GDM1 (cell line): ENCODE results near the gene TOPBP1.
"Not testable (repeated sequence)": the region's sequence is repeated elsewhere in the genome, so short reads cannot be mapped to it uniquely, and the experiment has no call there.

Source experiments
- DNase-seq: peaks from one replicate; lab custom pipeline; 2025; lab: John Stamatoyannopoulos, UW

TOPBP1 gene

DNA sequence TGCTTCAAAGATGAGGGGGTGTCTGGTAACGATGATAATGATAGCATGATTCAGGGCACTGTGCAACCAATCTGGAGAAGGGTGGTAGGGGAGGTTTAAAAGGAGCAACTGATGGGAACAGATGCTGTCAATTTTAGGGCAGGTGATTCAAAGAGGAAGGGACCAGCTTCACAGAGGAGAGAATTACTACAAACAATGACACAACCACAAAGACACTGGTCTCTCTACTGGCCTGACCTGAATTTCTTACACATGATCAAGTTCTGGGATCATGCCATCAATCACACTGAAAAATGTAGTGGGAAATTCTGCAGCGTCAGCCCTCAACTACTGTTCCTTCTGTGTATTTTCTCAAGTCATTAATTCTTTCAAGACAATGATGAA is 90.8 kb downstream of the TOPBP1 start:
- no peak for DNase-seq

DNA sequence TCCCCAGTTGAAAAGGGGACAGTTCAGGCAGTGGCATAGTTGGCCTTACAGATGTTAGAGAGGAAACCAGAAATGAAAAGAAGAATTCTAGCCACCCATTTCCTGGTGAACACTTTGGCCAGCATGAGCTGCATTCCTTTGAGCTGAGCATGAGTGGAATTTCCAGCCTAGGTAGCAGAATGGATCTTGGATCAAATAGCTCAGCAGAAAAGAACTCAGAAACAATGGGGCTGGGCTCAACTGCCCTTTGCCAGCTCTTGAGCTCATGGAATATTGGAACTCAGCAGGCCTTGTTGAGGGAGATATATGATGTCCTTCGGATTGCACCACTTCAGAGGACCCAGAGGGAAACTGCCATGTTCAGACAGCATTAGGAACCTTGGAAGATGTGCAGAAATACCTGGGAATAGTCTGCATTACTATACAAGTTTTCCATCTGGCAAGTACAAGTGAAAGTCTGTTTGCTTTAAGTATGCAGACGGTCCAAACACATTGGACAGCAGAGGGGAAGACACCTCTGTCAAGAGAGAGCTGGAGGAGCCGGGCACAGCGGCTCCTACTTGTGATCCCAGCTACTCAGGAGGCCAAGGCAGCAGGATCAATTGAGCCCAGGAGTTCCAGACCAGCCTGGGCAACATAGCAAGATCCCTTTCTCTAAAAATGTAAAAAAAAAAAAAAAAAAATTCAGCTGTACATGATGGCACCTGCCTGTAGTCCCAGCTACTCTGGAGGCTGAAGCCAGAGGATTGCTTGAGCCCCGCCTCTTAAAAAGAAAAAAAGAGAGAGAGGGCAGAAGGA is 91.4 kb downstream of the TOPBP1 start:
- no peak for DNase-seq

GRCh38 chr3:133568294-133569014 is 93.3 kb downstream of the TOPBP1 start:
- DNase-seq: no peak

GRCh38 chr3:133563816-133564215 is 97.9 kb downstream of the TOPBP1 start:
- DNase-seq: no peak

DNA sequence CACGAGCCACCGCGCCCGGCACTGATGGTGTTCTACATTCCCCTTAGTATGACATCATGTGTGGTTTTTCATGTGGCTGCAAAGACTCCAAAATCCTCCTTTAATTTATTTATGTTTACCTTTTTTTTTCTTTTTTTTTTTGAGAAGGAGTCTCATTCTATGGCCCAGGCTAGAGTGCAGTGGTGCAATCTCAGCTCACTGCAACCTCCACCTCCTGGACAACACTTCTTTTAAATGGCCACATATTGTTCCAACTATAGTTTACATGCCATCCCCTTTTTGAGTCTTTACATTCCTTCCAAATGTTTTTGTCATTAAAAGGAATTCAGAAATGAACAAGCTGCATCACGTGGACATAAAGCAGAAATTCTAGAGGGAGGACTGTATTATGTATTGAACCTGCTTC is 98.6 kb downstream of the TOPBP1 start:
- no peak for DNase-seq

DNA sequence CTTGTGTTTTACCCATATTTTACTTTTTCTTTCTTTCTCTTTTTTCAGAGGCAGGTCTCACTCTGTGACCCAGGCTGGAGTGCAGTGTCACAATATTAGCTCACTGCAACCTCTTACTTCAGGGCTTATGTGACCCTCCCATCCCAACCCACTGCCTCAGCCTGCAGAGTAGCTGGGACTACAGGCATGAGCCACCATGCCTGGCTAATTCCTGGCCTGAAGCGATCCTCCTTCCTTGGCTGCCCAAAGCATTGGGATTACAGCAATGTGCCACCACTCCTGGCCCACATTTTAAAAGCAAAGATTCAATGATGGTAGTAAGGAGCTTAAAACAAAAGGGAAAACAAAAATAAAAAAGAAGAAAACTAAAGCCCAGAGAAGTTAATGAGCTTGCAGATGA is 99.4 kb downstream of the TOPBP1 start:
- DNase-seq: no peak

GRCh38 chr3:133561679-133562078 is 100.1 kb downstream of the TOPBP1 start:
- no peak for DNase-seq

DNA sequence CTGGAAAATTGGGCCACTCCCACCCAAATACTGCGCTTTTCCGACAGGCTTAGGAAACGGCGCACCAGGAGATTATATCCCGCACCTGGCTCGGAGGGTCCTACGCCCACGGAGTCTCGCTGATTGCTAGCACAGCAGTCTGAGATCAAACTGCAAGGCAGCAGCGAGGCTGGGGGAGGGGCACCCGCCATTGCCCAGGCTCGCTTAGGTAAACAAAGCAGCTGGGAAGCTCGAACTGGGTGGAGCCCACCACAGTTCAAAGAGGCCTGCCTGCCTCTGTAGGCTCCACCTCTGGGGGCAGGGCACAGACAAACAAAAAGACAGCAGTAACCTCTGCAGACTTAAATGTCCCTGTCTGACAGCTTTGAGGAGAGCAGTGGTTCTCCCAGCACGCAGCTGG is 110.2 kb downstream of the TOPBP1 start:
- DNase-seq: not testable (repeated sequence)
